ENCODE results near the gene ZFP3.
"Not testable (repeated sequence)": the region's sequence is repeated elsewhere in the genome, so short reads cannot be mapped to it uniquely, and the experiment has no call there.

The ZFP3 gene

DNA sequence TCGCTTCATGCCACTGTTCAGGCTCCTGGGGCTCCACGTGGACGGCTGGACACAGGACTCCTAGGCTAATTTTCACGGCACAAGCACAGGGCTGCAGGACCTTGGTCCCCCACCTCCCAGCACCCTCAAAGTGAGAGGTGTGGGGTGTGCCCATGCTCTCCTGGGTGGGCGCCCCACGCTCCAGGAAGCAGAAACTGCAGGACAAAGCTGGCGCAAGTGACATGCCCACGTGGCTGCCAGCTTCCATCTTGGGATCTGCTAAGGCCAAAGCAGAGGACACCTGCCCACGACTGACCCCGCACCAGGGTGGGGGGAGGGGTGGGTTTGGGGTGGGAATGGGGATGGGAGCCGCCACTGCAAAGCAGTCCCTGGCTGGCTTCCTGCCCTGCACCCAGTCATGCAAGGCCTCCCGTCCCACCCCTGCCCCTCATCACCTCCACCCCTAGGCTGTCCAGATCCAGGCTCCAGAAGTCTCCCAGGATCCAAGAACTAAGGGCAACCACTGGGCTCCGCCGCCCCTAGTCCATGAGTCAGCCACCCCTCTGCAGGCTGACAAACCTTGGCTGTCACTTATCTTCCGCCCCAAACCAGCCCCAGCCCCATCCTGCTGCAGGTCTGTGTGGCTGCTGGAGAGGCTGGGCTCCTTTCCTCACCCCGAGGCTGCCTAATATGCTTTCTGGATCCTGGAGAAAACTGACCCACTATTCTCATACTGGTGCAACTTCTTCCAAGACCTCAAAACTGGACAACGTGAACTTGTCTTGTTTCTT is 48.6 kb downstream of the ZFP3 start:
- DNase-seq: no peak

DNA sequence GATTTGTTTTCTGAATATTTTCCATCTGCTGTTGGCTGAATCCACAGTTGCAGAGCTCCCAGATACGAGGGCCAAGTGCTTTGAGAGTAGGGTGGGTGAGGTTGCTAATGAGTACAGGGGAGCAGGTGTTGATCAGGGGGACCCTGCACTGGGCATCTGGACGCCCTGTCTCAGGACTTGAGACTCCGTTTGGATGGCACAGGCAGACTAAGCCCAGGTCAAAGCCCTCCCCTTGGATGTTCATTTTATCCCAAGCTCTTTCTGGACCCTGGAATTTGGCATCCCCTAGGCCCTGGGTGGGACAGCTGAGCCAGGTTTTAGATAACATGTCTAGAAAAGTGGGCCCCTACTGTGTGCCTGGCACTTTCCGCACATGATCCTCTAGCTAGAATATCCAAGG is 49.6 kb downstream of the ZFP3 start:
- DNase-seq: no peak

DNA sequence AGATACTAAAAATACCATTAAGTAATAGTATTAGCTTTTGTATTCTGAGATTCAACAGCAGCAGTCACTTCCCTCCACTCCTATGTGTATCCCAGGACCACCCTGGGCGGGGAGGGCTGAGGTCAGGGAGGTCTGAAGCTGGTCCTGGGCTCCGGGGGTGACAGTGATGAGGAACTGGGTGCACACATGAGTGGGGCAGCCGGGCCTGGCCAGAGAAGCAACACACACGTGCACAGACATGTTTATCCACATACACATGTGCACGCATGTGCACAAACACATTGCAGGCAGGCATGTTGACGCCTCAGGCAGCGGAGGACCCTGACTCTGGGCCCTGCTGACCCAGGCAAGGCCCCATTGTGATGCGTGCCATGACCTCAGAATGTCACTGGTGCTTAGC is 50.1 kb downstream of the ZFP3 start:
- DNase-seq: not testable (repeated sequence)

DNA sequence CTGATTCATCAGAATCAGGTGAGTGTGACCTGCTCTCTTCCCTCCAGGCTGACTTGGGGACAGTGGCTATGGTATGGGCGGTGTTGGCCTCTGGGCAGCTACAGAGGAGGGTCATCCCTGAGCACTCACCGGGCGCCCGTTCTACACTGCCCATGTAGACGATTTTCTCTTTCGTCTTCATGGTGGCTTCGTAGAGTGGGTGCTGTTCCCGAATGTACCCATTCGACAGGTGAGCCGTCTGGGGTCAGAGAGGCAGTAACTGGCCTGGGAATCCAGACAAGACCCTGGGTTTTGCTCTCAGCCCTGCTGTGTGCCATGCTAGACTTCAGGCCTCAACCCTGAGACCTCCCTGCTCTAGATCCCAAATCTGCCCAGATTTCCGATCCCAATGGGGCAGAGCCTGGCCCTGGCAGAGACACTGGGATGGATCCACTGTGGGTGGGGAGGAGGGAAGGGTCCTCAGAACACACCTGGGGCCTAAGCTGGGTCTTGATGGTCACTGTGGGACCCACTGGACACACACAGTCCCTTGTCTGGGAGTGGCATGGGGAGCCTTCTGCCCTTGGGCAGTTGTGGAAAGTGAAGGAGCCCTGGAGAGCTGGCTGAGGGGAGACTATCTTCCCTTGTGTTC is 50.8 kb downstream of the ZFP3 start:
- DNase-seq: no peak

DNA sequence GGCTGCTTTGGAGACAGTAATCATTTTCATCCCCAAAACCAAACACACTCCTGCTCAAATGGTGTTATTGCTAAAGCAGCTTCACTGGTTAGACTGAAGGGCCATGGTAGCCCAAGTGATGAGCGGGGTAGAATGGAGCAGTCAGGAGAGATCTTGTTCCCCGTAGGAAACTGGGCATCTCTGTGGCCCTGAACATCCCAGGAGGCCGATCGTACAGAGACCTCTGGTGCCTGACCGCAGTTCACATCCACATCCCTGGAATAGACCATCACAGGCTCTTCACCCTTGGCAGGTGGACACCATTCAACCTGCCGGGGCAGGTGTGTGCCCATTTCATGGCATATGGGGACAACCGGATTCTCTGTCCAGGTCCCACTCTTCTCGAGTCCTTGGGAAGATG is 51.5 kb downstream of the ZFP3 start:
- not testable (repeated sequence) for DNase-seq

DNA sequence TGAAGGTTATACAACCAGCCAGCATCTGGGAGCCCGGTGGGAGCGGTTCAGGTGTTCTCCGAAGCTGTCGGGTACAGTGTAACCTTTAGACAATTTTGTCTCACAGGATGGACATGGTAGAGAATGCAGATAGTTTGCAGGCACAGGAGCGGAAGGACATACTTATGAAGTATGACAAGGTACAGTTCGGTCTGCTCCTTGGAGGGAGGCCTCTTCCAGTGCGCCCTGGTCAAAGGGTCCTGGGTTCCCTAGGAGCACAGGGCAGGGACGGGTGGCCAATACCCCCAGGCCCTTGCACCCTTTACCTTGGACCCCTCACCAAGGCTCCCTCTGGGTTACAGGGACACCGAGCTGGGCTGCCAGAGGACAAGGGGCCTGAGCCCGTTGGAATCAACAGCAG is 52.0 kb downstream of the ZFP3 start:
- DNase-seq: not testable (repeated sequence)

DNA sequence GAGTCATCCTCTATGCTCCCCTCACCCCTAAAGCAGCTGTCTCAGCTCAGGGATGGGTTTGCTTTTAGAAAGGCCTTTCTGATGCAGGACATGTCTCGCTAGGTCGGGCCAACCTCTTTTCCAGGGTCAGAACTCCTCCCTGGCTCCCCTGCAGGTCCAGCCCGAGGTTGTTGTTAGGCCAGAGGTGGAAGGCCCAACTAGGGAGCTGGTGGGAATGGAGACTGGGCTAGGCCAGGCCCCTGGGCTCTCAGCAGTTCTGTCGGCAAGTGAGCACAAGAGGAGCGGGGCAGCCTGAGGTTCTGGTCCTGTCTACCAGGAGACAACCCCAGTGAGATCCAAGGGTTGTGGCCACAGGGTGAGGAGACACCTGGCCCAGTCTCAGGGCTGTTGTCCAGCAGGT is 52.4 kb downstream of the ZFP3 start:
- not testable (repeated sequence) for DNase-seq

DNA sequence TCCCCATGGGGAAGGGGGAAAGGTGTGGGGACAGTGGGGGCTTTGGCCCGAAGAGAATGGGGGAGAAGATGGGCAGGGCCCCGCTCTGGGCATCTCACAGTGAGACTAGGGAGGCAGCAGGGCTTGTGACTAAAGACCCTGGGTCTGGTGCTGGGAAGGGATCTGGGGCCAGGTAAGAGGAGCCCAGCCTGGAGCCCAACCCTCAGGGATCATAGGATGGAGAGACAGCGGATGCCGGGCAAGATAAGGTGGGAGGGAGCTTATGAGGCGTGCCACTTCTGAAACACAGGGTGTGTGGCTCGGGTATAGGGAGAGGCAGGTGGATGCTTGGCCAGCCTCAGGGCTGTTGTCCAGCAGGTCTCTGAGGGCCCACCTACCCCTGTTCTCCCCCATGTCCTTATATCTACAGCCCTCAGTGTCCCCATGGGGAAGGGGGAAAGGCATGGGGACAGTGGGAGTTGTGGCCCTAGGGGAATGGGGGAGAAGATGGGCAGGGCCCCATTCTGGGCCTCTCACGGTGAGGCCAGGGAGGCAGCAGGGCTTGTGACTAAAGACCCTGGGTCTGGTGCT is 53.0 kb downstream of the ZFP3 start:
- no peak for DNase-seq

DNA sequence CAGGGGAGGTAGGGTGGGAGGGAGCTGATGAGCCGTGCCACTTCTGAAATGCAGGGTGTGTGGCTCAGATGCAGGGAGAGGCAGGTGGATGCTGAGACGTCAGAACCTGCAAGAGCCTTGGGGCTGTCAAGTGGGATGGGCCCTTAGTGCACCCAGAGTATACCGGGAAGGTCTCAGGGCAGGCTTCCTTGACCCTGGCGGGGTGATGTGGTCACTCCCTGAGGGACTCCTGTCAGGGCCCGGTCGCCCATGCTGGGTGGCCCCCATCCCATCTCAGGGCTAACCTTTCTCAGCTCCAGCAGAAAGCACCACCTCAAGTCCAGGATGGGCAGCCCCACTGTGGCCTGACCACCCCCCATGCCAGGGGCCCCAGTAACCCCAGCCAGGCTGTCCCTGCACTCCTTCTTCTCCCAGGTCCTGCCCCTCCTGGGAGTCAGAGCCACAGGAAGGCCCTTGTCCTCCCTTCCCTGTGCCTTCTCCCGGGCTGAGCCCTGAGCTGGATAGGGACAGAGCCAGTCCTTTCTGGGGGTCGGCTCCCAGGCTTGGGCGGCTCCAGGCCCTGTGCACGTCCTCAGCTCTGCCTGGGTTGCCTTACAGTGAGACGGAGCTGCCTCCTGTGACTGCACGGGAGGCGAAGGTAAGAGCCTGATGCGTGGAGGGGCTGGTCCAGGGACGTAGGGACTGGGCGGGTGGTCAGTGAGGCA is 53.7 kb downstream of the ZFP3 start:
- DNase-seq: not testable (repeated sequence)

DNA sequence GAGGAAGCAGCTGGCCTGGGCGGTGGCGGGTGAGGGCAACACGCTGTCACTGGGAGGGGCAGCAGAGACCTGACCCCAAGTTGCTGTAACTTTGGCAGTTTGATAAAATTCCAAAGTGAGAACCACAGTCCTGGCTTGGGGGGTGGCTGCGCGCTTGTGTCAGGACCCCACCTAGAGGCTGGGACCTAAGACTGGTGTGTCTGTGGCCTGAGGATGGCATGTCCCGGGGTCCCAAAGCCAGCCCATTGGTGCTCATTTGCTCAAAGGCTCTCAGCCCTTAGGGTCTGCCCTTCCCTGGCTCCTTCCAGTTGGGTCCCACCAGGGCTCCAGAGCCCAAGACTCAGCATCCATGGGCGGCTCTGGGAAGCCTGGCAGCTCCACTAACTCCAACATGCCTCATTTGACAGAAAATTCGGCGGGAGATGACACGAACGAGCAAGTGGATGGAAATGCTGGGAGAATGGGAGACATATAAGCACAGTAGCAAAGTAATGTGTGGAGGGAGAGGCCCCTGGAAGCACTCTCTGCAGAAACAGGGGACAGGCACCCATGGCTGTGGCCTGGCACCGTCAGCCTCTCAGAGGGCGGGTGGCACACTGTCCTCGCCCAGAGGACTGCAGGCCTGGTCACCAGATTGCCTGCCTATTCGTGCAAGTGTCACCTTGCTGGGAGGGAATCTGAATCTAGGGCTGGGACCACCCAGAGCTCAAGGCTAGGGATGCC is 54.4 kb downstream of the ZFP3 start:
- DNase-seq: not testable (repeated sequence)

DNA sequence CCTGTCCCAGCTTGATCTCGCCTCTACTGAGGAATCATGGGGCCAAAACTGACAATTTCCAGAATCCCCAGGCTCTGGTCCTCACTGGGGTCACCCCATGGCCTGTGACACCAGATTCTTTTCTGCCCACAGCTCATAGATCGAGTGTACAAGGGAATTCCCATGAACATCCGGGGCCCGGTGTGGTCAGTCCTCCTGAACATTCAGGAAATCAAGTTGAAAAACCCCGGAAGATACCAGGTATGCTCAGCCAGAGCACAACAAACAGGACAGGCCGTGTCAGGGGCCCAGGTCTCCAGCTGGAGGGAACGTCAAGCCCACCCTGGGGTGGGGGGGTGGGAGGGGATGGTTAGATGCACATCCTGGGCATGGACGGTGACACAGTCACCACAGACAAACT is 55.0 kb downstream of the ZFP3 start:
- no peak for DNase-seq

DNA sequence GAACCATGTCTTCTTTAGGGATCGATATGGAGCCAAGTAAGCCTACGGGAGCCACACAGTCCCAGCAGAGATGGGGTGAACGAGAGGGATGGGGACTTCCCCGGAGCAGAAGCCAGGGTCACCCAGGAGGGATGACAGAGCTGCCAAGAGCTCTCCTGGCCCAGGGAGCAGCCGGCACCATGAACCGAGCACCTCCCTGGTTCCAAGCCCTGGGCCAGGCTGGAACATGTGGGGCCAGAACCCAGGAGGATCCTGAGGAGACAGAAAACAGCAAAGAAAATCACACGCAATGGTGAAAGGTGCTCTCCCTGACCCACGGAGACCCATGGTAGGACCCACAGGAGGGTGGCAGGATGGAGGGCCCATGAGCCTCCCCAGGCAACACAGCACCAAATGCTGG is 55.7 kb downstream of the ZFP3 start:
- DNase-seq: not testable (repeated sequence)

DNA sequence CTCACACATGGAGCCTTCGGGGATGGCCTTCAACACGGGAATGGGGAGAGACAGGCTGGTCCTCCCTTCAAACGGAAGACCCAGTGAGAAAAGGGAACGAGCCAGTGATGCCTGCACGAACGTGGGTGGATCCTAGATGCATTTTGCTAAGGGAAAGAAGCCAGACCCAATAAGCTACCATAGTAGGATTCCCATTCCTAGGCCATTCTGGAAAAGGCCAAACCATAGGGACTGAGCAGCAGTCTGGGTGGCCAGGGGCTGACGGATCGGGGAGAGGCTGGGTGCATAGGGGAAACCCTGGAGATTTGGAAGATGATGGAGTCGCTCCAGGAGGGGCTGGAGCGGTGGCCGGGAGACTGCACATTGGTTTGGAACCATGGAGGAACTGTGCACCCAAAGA is 56.3 kb downstream of the ZFP3 start:
- DNase-seq: not testable (repeated sequence)

DNA sequence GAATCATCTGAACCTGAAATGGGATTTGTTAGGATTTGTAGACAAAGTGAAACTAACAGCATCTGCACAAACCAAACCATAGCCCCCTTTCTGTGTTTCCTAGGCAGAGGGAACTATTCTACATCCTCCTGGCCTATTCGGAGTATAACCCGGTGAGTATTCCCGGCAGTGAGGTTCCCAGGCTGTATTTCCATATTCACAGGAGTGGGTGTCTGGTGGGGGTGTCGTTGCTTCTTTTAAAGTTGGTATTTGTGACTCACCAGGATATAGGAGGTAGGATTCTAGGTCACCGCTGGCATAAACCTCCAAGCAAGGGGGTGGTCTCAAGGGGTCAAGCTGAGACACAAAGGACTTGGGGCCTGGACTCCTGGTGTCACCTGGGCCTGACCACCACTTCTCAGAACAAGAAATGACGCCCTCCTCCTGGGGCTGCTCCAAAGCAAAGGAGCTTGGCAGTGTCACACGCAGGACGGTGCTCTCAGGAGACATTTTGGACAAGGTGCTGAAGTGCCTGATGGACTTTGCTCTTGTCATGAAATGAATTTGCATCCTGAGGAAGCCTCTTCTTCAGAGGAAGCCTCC is 57.0 kb downstream of the ZFP3 start:
- not testable (repeated sequence) for DNase-seq

DNA sequence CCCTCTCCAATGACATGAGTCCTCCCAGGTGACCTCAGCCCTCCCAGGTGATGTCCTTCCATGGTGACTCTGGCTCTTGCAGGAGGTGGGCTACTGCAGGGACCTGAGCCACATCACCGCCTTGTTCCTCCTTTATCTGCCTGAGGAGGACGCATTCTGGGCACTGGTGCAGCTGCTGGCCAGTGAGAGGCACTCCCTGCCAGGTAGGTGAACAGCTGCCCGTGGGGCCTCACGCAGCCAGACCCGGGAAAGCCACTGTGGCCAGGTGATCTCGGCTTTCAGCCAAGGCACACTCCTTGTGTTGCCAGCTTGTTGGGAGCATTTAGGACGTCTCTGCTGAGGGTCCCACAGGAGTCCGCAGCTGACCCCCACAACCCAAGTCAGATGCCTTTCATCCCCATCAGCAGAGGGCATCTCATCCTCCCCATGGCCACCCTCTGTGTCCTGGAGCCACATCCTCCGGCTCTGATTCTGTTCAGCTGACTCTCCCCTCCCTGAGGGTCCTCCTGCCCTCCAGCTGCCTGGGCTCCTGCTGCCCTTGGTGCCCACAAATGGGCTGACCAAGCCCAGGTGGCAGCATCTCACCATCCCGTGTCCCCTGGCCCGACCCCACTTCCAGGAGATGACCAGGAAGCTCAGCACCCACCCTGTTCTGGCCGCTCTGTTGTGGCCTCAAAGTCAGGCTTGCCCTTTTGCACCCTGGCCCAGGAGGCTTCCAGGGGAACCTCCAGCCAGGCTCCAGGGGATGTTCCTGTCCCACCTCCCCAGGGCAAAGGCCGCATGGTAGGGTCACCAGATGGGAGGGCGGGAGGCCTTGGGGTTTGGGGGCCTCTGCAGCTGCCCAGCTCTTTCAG is 57.7 kb downstream of the ZFP3 start:
- DNase-seq: no peak

DNA sequence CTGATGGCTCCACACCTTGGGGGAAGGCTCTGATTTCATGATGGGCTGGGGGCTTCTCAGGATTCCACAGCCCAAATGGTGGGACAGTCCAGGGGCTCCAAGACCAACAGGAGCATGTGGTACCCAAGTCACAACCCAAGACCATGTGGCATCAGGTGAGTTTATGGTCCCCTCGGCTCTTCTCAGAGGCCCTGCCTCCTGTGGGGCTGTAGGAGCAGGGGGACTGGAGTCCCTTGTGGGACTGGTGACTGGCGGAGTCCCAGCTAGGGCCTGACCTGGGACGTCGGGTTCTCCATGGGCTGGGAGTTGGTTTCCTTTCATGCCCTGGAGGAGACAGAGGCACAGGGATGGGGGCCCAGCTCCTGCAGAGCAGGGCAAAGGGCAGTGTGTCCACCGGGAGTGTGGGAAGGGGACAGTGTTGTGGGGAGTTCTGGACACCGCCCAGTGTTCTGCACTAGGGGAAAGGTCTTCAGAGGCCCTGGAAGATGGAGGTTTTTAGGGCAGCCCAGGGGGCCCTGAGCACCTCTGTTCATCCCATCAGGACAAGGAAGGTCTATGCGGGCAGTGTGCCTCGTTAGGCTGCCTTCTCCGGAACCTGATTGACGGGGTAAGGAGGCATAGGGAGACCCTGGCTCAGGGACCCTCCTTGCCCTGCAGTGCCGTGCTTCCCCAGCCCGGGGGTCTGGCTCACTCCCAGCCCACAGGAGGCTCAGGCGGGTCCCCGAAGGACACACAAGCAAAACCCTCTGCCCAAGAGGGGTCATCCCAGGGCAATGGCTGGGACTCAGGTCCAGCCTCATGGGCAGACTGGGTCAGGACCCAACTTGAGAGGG is 58.5 kb downstream of the ZFP3 start:
- DNase-seq: not testable (repeated sequence)

DNA sequence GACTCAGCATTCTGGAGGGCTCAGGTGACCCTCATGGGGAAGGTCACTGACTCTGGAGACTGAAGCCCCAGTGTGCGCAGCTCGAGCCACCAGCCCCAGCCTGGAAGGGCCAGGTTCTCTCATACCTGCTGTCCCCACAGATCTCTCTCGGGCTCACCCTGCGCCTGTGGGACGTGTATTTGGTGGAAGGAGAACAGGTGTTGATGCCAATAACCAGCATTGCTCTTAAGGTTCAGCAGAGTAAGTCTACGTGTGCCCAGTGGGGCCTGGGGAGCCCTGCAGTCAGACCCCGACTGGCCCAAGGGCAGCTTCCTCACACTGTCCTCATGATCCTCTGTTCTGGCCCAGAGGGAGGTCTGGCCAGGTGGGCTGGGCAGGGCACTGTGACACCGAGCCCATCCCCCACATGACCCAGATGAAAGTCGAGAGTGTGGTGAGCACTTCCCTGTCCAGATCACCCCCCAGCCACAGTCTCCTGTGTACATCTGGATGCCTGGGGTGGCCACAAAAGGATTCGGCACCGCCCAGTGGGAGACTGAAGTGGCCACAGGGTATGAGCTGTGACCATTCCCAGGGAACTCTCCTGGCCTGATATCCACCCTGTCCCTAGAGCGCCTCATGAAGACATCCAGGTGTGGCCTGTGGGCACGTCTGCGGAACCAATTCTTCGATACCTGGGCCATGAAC is 59.4 kb downstream of the ZFP3 start:
- DNase-seq: not testable (repeated sequence)

DNA sequence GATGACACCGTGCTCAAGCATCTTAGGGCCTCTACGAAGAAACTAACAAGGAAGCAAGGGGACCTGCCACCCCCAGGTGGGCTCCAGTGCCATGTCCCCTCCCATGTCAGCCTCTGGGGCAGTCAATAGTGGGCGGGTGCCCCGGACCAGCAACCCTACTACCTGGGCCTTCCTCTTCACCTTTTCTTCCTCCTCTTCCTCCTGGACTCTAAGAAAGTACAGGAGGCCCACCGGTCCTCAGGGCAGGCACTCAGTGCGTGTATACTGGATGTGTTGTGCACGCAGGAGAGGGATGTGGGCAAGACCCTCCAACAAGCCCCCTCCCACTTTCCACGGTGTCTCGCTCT is 59.9 kb downstream of the ZFP3 start:
- DNase-seq: not testable (repeated sequence)

DNA sequence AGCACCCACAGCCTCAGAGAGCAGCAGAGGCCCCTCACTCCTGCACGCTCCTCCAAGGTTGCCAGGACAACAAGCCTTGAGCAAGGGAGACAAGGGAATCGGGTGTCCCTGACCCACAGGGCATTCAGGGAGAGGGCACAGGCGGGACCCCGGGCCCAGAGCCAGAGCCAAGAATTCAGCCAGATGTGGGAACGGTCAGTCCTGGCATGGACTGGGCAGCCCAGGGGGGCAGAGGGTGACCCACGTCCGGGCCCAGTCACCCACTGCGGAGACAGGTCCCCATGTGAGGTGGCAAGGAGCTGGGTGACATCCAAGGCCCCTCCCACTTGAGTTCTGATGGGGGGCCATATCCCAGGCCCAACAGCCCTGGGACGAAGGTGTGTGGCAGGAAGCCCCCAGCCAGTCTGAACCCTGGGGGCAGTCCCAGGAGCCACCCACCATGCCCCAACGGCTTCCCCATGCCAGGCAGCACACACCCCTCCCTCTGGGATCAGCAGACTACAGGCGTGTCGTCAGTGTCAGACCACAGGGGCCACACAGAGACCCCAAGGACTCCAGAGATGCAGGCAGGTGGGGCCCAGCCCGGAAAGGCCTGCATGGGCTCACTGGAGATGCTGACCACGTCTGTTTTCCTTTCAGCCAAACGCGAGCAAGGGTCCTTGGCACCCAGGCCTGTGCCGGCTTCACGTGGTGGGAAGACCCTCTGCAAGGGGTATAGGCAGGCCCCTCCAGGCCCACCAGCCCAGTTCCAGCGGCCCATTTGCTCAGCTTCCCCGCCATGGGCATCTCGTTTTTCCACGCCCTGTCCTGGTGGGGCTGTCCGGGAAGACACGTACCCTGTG is 60.6 kb downstream of the ZFP3 start:
- no peak for DNase-seq

Measured in fibroblast of skin of right quadriceps (primary cell).